GM21367 (cell line): ENCODE data around the gene ONECUT3.

Experiments used
- ATAC-seq: cut with Tn5 transposase; IDR thresholded peaks from one replicate; pipeline ENCODE4 v1.9.1; 2021; ENCODE audit not compliant: unreplicated experiment

ONECUT3 gene

GRCh38 chr19:1767464-1767933, 14.2 kb downstream of the ONECUT3 start:
- no peak for ATAC-seq

GRCh38 chr19:1768248-1768647, 14.9 kb downstream of the ONECUT3 start:
- ATAC-seq: no peak

- ATAC-seq: no peak
Observed at GRCh38 chr19:1768918-1769644, 15.8 kb downstream of the ONECUT3 start.

- no peak for ATAC-seq
Observed at GRCh38 chr19:1769645-1769985, 16.3 kb downstream of the ONECUT3 start.

GRCh38 chr19:1770866-1771576, 17.7 kb downstream of the ONECUT3 start:
- ATAC-seq: no peak

GRCh38 chr19:1773184-1773583, 19.9 kb downstream of the ONECUT3 start:
- ATAC-seq: no peak

- no peak for ATAC-seq
Observed at GRCh38 chr19:1774989-1775772, 21.9 kb downstream of the ONECUT3 start.

GRCh38 chr19:1775951-1776605, 22.8 kb downstream of the ONECUT3 start:
- no peak for ATAC-seq

GRCh38 chr19:1776606-1777147, 23.4 kb downstream of the ONECUT3 start:
- no peak for ATAC-seq

GRCh38 chr19:1777149-1777548, 23.8 kb downstream of the ONECUT3 start:
- ATAC-seq: no peak

GRCh38 chr19:1779574-1779973, 26.3 kb downstream of the ONECUT3 start:
- no peak for ATAC-seq

- no peak for ATAC-seq
Observed at GRCh38 chr19:1780272-1780958, 27.1 kb downstream of the ONECUT3 start.

- ATAC-seq: no peak
Observed at GRCh38 chr19:1782521-1782920, 29.2 kb downstream of the ONECUT3 start.

GRCh38 chr19:1783354-1783753, 30.0 kb downstream of the ONECUT3 start:
- no peak for ATAC-seq

GRCh38 chr19:1783874-1784273, 30.6 kb downstream of the ONECUT3 start:
- no peak for ATAC-seq

GRCh38 chr19:1785310-1785709, 32.0 kb downstream of the ONECUT3 start:
- ATAC-seq: no peak

GRCh38 chr19:1786668-1787067, 33.4 kb downstream of the ONECUT3 start:
- no peak for ATAC-seq

- no peak for ATAC-seq
Observed at GRCh38 chr19:1787116-1787515, 33.8 kb downstream of the ONECUT3 start.

GRCh38 chr19:1789261-1790041, 36.1 kb downstream of the ONECUT3 start:
- ATAC-seq: no peak
